Neural crest cell (in vitro differentiated cells): ENCODE data around the gene PHACTR1. TPM values are rescaled to one million over a fixed set of nuclear protein-coding genes. Genes with fewer than 3 reads are reported as not detected.

ENCODE experiments used
- DNase-seq: peaks from one replicate; pipeline ENCODE4 v3.0.0; 2021; ENCODE audit warnings: low read depth, mixed read lengths, low spot score
- H3K27ac Mint-ChIP-seq: one replicate; pipeline ENCODE4 v1.8.0; 2021; ENCODE audit warnings: mild to moderate bottlenecking, mixed read lengths; ENCODE audit not compliant: unreplicated experiment
- H3K27me3 Mint-ChIP-seq: 2 replicates; pipeline ENCODE4 v1.8.0; 2021; ENCODE audit warnings: low read depth, mild to moderate bottlenecking, mixed read lengths
- H3K36me3 Mint-ChIP-seq: 2 replicates; pipeline ENCODE4 v1.8.0; 2021; ENCODE audit warnings: low read depth, mild to moderate bottlenecking, mixed read lengths
- H3K4me1 Mint-ChIP-seq: 2 replicates; pipeline ENCODE4 v1.8.0; 2021; ENCODE audit warnings: mixed read lengths
- H3K4me3 Mint-ChIP-seq: one replicate; pipeline ENCODE4 v1.8.0; 2021; ENCODE audit warnings: mild to moderate bottlenecking, mixed read lengths
- H3K9me3 Mint-ChIP-seq: 2 replicates; pipeline ENCODE4 v1.8.0; 2021; ENCODE audit warnings: mixed read lengths
- total RNA-seq: library from RNA; stranded (reverse); gene quantifications from 2 replicates; pipeline ENCODE4 v1.2.1, GENCODE V29; 2021
- TF ChIP-seq, protein P1 (sequence below): fragments of 200-600 bp; sonication (generic); conservative IDR thresholded peaks from 2 replicates; pipeline ENCODE4 v1.5.0; 2021; ENCODE audit warnings: antibody characterized with exemption, mild to moderate bottlenecking

Gene PHACTR1
- total RNA-seq, 1 donor from 2014 or later, result 10.4 TPM

DNA sequence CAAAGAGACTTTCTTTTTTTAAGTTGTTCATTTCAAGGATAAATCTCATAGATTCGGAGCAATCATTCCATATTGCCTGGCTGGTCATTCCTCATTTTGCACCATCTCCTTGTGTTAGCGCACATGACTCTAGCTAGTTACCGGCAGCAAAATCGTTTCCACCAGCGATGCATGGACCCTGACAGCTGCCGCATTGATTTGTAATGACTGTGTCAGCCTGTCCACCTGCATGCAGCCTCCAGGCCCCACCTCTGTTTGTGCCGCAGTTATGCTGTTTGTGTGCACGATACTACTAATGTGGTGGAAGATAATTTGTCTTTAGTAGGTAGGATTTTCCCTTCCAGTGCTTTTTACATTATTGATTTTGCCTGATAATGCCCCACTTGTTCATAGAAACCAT is 447.7 kb downstream of the PHACTR1 start:
- no peak overlapping the region for H3K4me3 Mint-ChIP-seq
- H3K36me3 Mint-ChIP-seq, result no peaks in the 10 kb centered on the region
- DNase-seq, result no peak
- H3K27ac Mint-ChIP-seq, result no peak overlapping the region
- TF ChIP-seq, protein P1, sequence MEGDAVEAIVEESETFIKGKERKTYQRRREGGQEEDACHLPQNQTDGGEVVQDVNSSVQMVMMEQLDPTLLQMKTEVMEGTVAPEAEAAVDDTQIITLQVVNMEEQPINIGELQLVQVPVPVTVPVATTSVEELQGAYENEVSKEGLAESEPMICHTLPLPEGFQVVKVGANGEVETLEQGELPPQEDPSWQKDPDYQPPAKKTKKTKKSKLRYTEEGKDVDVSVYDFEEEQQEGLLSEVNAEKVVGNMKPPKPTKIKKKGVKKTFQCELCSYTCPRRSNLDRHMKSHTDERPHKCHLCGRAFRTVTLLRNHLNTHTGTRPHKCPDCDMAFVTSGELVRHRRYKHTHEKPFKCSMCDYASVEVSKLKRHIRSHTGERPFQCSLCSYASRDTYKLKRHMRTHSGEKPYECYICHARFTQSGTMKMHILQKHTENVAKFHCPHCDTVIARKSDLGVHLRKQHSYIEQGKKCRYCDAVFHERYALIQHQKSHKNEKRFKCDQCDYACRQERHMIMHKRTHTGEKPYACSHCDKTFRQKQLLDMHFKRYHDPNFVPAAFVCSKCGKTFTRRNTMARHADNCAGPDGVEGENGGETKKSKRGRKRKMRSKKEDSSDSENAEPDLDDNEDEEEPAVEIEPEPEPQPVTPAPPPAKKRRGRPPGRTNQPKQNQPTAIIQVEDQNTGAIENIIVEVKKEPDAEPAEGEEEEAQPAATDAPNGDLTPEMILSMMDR, result no peak
- no peaks in the 10 kb centered on the region for H3K27me3 Mint-ChIP-seq
- H3K4me1 Mint-ChIP-seq, result peaks cover 16% of the 10 kb centered on the region
- H3K9me3 Mint-ChIP-seq, result no peaks in the 10 kb centered on the region

DNA sequence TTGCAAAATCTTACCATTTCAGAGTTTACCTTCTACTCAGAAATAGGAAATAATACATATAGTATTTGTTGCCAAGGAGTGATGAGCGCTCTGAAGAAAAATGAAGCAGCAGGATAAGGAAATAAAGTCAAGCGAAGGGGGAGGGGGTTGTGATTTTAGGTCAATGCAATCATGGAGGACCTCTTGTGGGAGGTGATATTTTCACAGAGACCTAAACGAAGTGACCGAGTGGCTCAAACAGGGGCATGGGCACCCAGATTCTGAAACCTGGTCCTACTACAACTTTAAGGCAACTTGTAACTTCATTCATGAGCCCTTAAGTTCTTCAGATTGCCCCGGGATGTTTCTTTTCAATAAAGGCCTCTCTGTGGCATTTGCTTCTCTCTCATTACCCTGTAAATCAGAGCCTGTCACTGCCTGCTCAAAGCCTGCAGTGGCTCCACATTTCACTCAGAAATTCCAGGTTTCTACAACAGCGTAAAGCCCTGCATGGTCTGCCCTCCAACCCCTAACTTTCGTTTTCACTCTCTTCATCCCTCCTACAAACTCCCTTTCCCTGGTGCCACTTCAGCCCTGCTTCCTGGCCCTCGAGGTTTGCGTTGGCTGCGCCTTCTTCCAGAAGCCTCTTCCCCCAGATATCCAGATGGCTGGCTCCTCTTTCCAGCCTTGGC is 449.1 kb downstream of the PHACTR1 start:
- no peak for DNase-seq
- H3K4me1 Mint-ChIP-seq, result peaks cover 16% of the 10 kb centered on the region
- TF ChIP-seq, protein P1, result no peak
- H3K27me3 Mint-ChIP-seq, result no peaks in the 10 kb centered on the region
- H3K36me3 Mint-ChIP-seq, result no peaks in the 10 kb centered on the region
- no peak overlapping the region for H3K27ac Mint-ChIP-seq
- no peaks in the 10 kb centered on the region for H3K9me3 Mint-ChIP-seq
- no peak overlapping the region for H3K4me3 Mint-ChIP-seq

DNA sequence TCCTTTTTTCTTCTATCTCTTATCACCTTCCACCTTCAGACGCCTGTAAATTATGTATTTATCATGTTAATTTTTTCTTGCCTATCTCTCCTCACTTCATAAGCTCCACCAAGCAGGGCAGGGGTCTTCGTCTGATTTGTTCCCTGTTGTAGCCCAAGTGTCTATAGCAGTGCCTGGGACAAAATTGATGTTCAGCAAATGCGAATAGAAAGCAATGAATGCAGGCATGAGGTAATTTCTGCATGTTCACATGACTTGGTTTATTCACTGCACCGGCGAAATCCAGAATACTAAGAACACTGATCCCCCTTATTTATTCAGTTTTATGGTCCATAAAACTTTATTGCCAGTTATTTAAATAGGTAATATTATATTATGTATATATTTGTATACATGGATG is 449.7 kb downstream of the PHACTR1 start:
- H3K4me1 Mint-ChIP-seq, result peaks cover 16% of the 10 kb centered on the region
- DNase-seq, result no peak
- H3K9me3 Mint-ChIP-seq, result no peaks in the 10 kb centered on the region
- no peaks in the 10 kb centered on the region for H3K27me3 Mint-ChIP-seq
- no peak overlapping the region for H3K27ac Mint-ChIP-seq
- no peaks in the 10 kb centered on the region for H3K36me3 Mint-ChIP-seq
- H3K4me3 Mint-ChIP-seq, result no peak overlapping the region
- TF ChIP-seq, protein P1, result no peak

DNA sequence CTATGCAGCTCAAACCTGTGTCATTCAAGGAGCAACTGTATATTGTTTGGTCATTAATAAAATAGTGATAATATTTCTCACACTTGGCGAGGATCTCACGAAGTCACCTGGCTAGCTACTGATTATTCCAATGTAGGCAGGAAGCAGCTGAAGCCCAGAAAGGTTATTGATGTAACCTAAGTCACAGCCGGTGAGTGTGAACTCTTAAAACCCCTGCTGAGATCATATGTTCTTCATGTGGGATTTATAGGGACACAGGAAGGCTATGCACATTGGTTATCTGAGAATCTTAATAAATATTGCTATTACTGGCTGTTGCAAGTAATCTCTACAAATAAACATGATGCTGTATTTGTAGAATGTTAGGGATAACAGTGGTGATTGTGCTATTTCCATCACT is 450.3 kb downstream of the PHACTR1 start:
- Mint-ChIP-seq H3K27ac (no peak overlapping the region), H3K4me3 (no peak overlapping the region), H3K4me1 (peaks cover 16% of the 10 kb centered on the region), H3K9me3 (no peaks in the 10 kb centered on the region), H3K27me3 (no peaks in the 10 kb centered on the region), H3K36me3 (no peaks in the 10 kb centered on the region)
- TF ChIP-seq, protein P1, result no peak
- DNase-seq, result no peak

DNA sequence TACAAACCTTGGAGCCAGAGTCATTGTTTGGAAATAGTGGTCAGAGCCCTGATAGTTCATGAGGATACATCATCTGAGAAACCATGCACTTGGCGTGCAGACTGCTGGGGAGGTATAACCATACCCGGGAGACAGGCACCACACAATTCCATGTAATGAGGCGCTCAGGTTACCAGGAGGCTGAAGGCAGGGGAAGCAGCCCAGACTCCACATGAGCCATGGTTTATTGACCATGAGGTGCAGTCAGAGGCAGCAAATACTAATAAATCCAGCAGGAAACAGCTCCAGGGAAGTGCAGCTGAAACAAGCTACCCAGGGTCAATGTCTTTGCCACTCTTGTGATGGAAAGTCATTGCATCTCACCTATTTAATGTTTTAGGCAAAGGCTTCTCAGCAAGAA is 455.7 kb downstream of the PHACTR1 start:
- Mint-ChIP-seq H3K9me3 (no peaks in the 10 kb centered on the region), H3K27ac (no peak overlapping the region), H3K4me3 (no peak overlapping the region), H3K27me3 (peaks cover 7% of the 10 kb centered on the region), H3K36me3 (no peaks in the 10 kb centered on the region), H3K4me1 (no peaks in the 10 kb centered on the region)
- DNase-seq, result no peak
- TF ChIP-seq, protein P1, result no peak
